CD1c-positive myeloid dendritic cell (primary cell): ENCODE data around the gene NMNAT3.
"Not testable (repeated sequence)": the region's sequence is repeated elsewhere in the genome, so short reads cannot be mapped to it uniquely, and the experiment has no call there.

Experiments used
- DNase-seq: peaks from one replicate; pipeline ENCODE4 v3.0.0-alpha.2; 2016; ENCODE audit errors: extremely low spot score

NMNAT3 gene

DNA sequence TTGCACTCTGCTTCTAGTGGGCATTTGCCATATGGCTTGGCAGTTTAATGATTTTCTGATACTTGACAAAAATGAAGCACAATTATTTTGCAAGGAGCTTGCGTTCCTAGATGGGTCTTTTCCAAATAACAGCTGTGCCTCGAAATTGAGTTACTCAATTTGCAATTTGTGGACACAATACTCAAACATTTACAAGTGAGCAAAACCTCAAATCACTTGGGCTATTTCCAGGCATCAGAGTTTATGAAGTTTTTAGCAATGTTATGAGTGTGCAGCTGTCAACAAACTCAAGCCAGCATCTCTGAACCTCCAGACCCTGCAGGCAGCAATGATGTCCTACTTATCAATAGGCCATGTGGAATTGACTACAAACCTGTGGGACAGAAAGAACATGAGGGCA lies 41.3 kb downstream of the NMNAT3 start:
- no peak for DNase-seq

DNA sequence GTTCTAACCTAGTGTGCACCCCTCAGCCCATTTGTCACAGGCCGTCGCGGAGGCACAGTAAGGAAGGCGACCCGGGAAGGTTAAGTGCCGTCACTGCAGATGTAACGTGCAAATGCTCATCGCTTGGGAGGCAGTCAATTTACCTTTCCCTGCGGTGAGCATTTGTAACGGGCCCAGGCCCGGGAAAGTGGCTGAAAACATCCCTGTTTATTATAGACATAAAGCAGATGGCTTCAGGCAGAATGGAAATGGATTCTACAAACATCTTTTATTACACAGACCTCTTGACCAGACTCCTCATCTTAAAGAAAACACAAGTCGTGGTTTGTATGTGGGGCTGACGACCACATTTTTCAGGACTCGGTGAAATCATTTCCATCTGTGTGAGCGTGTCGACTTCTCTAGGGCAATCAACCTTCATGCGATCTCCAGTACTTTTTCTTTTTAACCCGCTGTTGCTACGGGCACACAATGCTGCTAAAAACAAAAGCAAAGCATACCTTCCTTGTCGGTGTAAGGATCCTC lies 43.6 kb downstream of the NMNAT3 start:
- no peak for DNase-seq

DNA sequence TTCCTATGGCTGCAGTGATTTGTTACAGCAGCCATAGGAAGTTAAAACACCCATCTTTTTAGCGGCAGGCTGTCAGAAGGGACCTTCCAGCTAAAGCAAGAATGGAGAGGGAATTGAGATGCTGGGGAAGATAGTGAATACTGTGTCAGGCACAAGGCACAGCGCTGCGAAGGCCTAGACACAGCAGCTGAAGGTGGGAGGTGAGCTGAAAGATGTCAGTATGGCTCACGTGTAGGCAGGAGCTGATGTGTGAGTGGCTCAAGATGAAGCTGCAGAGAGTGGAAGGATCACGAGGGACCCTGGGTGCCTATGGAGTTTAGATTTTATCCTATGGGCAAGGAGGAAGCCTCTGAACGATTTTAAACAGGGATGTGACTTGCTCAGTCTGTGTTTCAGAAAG lies 44.3 kb downstream of the NMNAT3 start:
- DNase-seq: no peak

DNA sequence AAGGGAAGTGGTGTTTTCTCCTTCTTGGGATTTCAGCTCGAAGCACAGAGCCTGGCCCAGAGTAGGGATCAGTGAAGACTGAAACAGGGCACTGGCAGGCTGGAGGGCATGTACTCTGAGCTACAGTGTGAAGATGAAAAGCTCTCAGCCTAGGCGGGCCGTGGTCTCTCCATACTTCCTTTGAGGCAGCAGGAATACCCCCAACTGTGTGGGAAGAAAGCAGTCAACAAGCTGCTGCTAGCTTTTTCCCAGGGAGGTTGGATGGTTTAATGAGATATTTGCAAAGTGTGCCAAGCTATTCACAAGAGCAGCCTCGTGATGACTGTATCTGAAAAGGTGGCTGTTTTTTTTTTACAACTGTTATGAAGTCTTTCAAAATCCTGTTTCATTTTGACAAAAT lies 47.2 kb downstream of the NMNAT3 start:
- DNase-seq: no peak

DNA sequence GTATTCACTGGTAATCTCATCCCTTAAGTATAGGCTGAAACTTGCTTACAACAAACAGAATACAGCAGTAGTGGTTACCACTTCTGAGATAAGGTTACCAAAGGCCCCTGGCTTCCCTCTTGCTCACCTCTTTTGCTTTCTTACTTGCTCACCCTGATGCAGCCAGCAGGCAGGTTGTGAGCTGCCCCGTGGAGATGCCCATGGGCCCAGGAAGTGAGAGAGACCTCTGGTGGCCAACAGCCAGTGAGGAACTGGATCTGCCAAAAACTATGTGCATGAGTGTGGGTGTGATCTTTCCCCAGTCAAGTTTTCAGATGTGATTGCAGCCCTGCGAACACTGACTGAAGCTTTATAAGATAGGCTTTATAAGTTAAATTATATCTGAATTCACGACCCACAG lies 48.7 kb downstream of the NMNAT3 start:
- peak; percentile 30 for DNase-seq

DNA sequence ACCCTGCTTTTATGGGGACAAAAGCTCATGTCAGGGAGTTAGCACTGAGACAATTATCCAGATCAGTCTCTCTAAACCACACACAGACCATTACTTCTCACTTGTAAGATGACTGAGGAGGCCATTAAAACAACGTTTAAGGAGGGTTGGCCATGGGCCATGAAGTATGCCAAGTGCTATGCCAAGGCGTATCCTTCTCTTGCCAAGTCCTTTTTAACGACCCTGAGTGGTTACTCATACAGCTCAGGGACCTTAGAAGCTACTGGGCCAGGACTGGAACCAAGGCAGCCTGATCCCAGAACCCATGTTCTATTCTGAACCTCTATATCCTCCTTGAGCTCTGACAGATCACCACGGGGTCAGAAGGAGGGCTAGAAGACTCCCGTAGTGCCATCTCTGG lies 50.0 kb downstream of the NMNAT3 start:
- no peak for DNase-seq

DNA sequence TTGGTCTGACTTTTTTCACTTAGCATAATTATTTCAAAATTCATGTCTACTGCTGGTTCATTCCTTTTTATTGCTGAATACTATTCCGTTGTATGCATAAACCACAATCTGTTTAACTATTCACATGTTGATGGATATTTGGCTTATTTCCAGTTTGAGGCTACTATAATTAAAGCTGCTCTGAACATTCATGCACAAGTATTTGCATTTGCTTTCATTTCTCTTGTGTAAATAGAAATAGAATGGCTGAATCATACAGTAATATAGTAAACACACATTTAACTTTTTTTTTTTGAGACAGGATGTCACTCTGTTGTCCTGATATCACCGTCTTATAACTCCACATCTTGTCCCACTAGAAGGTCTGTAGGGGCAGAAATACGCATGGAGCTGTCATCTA lies 57.3 kb downstream of the NMNAT3 start:
- DNase-seq: no peak

DNA sequence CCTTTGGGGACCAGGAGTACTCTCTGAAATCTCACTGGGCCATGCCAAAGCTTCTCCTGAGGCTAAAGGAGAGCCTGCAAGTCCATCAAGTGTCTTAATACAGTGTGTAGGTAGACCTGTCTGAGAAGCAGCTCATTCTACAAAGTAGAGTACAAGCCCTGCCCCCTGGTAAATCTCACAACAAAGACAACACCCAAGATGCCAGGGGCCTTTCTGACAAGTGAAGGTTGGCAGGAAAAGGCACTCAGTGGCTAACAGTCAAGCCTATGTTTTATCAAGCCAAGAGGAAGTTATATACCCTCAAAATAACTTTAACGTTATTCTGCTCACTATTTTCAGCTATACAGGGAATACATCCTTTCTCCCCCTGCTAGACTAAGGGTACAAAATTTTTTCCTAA lies 58.3 kb downstream of the NMNAT3 start:
- DNase-seq: no peak

DNA sequence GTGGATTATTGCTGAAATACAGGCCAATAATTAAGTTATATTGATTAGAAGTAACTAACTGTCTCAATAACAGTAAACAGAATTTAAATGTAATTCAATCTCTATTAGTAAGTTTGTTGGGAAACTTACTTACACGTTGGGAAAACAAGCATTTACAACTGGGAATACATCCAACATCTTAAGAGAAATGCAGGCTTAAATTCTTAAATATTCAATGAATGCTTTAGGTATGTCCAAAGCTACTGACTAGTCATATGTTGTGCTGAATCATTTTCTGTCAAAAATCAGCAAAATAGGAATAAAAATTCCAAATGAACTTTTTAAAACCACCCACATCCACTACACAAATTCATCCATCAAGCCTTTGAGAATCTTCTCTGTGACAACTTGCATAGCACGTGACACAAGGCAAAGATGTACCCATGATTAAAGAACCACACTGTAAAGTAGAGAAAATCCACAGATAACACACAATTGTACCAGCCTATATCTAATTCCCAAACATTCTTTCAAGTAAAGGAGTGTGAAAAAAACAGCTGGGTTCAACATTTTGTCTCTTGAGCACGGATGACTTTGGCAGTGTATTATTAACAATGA lies 60.0 kb downstream of the NMNAT3 start:
- DNase-seq: no peak

DNA sequence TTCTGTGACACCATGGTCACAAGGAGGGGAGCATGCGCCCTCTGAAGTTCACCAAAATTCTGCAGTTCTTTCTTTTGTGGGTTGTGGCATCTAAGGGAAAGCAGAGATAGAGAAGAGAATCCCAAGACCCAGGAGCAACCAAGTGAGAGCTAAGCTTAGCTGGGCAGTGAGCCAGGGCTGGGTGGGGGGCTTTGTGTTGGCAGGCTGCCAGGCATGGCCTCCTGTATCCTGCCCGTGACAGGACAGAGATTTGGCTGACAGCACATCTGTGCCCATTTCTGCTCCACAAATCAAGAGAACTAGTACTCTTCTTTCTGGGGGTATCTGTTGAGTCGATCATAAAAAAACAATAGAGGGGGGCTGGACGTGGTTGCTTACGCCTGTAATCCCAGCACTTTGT lies 66.2 kb downstream of the NMNAT3 start:
- DNase-seq: no peak

DNA sequence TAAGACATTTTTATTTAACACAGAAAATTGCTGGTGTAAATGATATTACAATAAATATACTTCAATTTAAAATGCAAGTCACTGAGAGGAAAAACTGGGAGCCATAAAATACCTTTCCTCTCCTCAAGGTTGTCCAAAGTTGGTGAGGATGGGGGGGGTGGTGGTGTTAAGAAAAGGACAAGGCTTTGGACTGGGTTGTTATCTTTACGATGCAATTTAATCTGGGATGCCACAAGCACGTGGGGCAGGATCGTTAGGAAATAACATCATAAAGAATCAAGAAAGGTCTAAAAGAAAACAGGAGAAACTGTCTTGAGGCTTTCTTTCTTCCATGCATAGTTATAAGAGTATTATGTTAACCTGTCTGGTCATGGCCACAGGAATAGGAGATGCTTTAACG lies 66.9 kb downstream of the NMNAT3 start:
- DNase-seq: no peak

DNA sequence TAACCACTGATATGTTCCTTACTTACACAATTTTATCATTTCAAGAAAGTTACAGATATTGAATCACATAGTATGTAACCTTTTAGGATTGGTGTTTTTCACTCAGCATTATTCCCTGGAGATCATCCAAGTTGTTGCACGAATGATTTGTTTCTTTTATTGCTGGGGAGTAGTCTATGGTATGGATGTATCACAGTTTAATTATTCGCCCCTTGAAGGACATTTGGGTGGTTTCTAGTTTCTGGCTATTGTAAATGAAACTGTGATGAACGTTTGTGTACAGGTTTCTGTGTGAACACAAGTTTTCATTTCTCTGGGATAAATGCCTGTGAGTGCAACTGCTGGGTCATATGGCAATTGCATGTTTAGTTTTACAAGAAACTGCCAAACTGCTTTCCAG lies 68.8 kb downstream of the NMNAT3 start:
- no peak for DNase-seq

DNA sequence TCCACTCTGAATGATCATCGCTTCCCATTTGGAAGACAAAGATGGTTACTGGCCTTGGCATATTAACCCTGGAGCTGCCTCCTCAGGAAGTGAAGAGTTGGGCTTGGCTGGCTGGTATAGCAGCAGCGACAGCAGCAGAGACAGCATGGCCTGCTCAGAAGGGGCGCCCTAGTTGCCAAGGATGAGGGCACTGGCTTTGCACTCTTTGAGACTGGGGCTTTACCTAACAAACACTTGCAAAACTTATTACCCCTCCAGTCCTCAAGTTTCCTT lies 69.7 kb downstream of the NMNAT3 start:
- DNase-seq: no peak

DNA sequence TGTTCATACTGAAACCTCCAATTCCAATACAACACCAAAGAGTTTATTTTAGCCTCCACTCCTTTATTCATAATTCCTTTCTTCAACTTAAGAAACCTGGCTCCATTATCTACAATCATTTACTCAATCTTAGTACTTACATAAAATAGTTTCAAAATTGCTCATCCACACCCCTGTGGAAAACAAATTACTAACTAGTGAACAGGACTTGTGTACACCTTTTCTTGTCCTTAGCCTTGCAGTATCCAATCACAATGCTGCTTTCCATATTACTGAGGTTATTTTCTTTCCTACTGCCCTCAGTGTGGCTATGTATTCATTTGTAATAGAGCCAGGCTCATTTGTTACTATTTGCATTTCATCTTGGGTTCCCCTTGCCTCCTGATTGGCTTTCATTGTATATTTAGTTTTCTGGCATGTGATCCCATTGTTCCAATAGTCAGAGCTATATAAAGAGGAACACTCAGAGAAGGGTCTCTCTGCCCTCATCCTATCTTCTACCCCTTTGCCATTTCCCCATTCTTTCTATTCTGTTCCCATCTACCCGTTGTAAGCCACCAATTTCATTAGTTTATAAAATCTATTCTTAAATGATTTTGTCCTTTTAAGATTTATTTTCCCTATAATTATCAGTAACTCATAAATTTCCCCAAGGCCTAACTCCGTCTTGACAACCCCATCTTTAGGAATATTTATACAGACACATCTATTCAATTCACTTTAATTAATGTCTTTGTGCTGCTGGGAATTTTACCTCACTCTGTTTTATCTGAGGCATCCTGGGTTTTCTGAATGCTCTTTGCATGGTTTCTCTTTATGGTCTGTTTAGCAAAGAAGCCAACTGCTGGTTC lies 70.3 kb downstream of the NMNAT3 start:
- DNase-seq: no peak

DNA sequence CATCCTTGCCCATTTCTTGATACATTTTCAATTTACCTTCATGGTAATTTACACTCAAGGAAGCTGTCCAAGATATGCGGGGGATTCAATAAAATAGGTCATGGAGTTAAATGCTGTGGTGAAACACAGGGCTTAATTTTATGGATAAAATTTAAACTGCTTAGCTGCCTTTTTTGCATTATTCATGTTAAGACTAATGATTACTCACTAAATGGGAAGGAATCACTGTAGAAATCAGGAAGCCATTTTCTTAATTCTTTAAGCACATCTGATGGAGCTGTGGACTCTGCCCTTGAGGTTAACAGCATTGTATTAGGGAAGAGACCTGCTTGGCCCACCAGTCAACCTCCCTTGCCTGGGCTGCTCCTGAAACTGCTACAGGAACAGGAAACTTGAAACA lies 75.8 kb downstream of the NMNAT3 start:
- no peak for DNase-seq

DNA sequence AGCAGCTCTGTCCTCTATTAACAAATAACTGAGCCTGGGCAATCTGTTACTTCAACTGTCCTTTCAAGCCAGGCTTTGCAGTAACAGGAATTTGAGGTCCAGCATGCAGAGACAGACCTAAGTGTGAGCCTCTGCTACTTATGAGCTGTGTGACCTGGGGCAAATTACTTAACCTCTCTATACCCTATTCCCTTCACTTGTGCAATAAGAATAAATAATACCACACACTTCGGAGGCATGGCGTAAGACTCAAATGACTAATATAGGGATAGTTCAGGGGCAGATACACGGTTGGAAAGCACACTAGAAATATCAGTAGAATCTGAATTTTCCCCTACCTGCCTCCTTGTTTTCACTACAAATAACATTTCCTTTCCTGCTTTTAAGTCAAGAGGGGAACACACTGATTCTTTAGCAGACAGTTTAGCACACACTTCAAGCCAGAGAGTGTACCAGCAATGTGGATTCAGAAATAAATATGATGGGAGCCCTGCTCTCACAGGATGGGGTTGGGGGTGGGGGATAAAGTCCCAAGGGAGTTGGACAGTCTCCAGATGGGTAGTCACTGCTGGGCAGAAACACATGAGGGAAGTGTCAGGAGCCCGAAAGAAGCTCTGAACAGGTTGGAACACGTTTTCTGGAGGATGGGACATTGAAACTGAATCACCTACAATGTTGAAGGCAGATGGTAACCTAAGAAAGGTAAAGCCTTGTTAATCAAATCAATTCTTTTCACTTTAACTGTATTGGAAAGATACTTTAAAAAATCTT lies 76.4 kb downstream of the NMNAT3 start:
- no peak for DNase-seq

DNA sequence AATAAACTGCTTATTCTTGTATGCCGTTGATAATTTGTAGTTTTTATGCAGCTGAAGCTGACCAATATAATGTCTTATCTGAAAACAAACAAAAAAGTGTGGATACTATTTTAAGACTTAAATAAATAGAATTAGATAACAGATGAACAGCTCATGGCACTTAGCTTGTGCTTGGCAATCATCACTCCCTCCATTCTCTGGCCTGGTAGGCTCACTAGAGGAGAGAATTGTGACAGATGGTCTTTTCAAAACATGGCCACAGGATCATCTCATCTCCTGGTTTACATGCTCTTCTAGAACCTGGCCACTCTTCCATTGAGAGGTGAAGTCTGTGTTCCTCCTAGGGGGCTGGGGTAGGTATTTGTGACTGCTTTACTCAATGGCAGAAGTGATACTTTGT lies 79.8 kb downstream of the NMNAT3 start:
- no peak for DNase-seq

DNA sequence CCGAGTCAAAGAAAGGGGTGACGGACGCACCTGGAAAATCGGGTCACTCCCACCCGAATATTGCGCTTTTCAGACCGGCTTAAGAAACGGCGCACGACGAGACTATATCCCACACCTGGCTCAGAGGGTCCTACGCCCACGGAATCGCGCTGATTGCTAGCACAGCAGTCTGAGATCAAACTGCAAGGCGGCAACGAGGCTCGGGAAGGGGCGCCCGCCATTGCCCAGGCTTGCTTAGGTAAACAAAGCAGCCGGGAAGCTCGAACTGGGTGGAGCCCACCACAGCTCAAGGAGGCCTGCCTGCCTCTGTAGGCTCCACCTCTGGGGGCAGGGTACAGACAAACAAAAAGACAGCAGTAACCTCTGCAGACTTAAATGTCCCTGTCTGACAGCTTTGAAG lies 86.6 kb downstream of the NMNAT3 start:
- not testable (repeated sequence) for DNase-seq

DNA sequence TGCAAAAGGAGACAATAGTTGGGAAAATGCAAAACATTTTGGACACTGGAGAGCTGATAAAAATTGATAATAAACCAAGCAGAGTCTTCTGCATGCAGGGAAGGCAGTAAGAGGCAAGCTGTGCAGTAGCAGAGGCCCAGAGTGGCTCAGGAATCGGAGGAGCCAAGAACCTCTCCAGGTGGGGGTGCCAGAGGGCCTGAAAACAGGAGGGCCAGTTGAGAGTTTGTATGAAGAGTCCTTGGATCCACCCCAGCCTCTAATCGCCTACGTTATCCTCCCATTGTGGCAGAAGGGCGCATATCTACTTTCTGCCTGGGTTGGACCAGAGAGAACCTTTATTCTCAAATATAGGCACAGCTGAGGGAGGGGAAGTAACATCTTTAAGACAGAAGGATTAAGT lies 89.3 kb downstream of the NMNAT3 start:
- no peak for DNase-seq

DNA sequence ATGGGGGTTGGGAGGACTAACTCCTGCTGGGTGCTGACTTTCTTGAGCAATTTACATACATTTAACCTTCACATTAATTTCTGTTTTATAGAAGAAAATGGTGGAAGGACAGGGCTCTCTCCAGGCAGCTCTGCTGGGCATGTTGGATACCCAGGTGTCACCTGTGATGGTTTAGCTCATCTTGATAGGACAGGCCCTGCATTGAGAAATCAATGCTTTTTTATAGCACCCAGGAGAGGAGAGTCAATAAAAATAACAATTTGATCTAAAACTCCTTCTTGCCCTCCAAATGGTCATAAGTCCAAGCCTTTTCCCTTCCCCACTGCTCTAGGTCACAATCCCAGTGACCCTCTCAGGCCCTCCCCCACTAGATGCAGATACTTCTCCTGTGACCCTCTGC lies 90.0 kb downstream of the NMNAT3 start:
- no peak for DNase-seq

DNA sequence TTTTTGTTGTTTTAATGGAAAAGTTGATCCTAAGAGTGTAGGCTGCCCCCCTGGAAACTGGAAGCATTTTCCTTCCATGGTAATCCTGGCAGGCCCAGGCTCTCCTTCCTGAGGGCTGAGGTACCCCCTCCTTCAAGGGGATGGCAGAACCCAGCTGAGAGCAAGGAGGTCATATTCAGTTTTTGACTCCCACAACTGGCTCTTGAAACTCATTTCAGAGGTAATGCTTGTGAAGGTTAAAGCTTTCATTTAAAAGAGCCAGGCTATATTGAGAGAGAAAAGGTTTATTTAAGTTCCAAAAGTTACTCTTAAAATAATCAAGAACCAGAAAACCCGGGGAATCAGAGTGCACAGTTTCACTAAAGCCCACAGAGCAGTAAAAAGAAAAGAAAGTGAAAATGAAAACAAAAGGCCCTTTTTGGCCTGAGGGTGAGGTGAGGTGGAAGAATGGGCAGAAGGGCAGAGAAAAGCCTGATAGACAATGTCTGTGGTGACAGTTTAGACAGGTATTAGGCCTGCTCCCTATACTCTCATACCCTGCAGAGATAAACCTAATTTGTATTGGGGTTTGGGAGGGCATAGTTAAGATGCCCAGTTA lies 91.3 kb downstream of the NMNAT3 start:
- no peak for DNase-seq

DNA sequence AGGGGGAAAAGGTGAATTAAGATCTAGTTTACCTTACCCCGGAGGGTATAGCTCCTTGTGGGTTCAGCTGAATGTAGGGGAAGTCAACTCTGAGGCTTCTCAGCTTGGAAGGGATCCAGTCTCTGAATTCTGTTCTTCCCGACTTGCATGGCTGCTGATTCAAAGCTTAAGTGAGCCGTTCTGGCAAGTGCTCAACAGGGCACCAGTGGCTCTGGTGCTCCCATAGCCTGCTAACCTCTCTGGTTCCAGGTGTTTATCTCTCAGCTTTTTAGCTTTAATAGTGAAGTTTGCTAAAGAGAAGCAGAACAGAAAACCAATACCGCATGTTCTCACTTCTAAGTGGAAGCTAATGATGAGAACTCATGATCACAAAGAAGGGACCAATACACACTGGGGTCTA lies 92.0 kb downstream of the NMNAT3 start:
- no peak for DNase-seq

DNA sequence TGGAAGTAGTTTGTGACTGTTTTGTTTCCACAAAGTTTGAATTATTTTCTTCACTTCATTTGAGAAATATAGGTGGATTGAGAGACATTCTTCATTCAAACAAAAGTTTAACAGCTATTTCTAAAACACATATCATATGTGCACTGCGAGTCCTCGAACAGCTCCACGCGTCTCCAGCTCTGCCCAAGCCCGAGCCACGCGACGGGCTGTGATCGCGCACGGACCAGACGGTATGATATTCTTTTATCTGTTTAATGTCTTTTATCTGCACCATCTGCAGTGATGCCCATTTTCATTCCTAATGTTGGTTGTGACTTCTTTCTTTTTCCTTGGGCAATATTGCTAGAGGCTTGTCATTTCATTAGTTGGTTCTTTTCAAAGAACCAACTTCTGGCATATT lies 94.1 kb downstream of the NMNAT3 start:
- DNase-seq: not testable (repeated sequence)
